HepG2 (cell line): Measurements from ENCODE around the gene SYNE3. TPM values are rescaled to one million over a fixed set of nuclear protein-coding genes. Genes with fewer than 3 reads are reported as not detected.

Experiments used
- DZIP1 ChIP-seq: sonication (generic); formaldehyde crosslinking; IDR thresholded peaks from 2 replicates; pipeline ENCODE4 v1.5.0; 2020; ENCODE audit warnings: mild to moderate bottlenecking, missing genetic modification reagents
- ELF1 ChIP-seq: sonication (generic); formaldehyde crosslinking; IDR thresholded peaks from 2 replicates; pipeline ENCODE4 v1.4.0; 2020; ENCODE audit warnings: missing genetic modification reagents
- IRF2 ChIP-seq: IDR thresholded peaks from 2 replicates; pipeline ENCODE4 v1.6.1; 2018; ENCODE audit warnings: missing genetic modification reagents, missing compliant biosample characterization
- JUN ChIP-seq: sonication (generic); formaldehyde crosslinking; IDR thresholded peaks from 2 replicates; pipeline ENCODE4 v1.4.0; 2020; ENCODE audit warnings: mild to moderate bottlenecking, missing genetic modification reagents
- MXD4 ChIP-seq: IDR thresholded peaks from 2 replicates; pipeline ENCODE4 v1.6.1; 2016; ENCODE audit warnings: mild to moderate bottlenecking, missing biosample characterization, missing genetic modification reagents
- NFYC ChIP-seq: IDR thresholded peaks from 2 replicates; pipeline ENCODE4 v1.6.1; 2016; ENCODE audit warnings: missing genetic modification reagents, missing compliant biosample characterization
- RFX3 ChIP-seq: IDR thresholded peaks from 2 replicates; pipeline ENCODE4 v1.6.1; 2016; ENCODE audit warnings: missing biosample characterization, missing genetic modification reagents
- SAP130 ChIP-seq: IDR thresholded peaks from 2 replicates; pipeline ENCODE4 v1.6.1; 2016; ENCODE audit warnings: low read depth
- SRSF1 ChIP-seq: fragments of 200-400 bp; formaldehyde crosslinking; optimal IDR thresholded peaks from 2 replicates; pipeline ENCODE3; 2017; ENCODE audit warnings: mild to moderate bottlenecking, low read depth, low read length, moderate library complexity
- TAF1 ChIP-seq: sonication (generic); formaldehyde crosslinking; IDR thresholded peaks from 2 replicates; pipeline ENCODE4 v1.4.0; 2020; ENCODE audit warnings: missing genetic modification reagents
- TCF12 ChIP-seq, 2 experiments: fragments of 450-650 bp in 1 of 2; sonication (generic) in 1 of 2; formaldehyde crosslinking in 1 of 2; IDR thresholded peaks; 2 replicates each; pipeline versions ENCODE4 v1.6.1 to v1.8.0; 2017 to 2022; ENCODE audit warnings: antibody characterized with exemption in 1 of 2, mild to moderate bottlenecking in 1 of 2, missing genetic modification reagents in 1 of 2, moderate library complexity in 1 of 2
- TFDP1 ChIP-seq: IDR thresholded peaks from 2 replicates; pipeline ENCODE4 v1.6.1; 2016; ENCODE audit warnings: missing compliant biosample characterization, missing genetic modification reagents, borderline replicate concordance
- TFDP2 ChIP-seq: sonication (generic); formaldehyde crosslinking; IDR thresholded peaks from 2 replicates; pipeline ENCODE4 v1.4.0; 2020; ENCODE audit warnings: missing genetic modification reagents
- ZBTB38 ChIP-seq: sonication (generic); formaldehyde crosslinking; IDR thresholded peaks from 2 replicates; pipeline ENCODE4 v1.5.1; 2020; ENCODE audit warnings: mild to moderate bottlenecking, missing genetic modification reagents
- ZKSCAN5 ChIP-seq: sonication (generic); formaldehyde crosslinking; IDR thresholded peaks from 2 replicates; pipeline ENCODE4 v1.5.1; 2020; ENCODE audit warnings: mild to moderate bottlenecking, missing genetic modification reagents
- ZNF274 ChIP-seq: sonication (generic); formaldehyde crosslinking; IDR thresholded peaks from 2 replicates; pipeline ENCODE4 v1.5.1; 2020; ENCODE audit warnings: mild to moderate bottlenecking, missing genetic modification reagents
- ZNF616 ChIP-seq: sonication (generic); formaldehyde crosslinking; IDR thresholded peaks from 2 replicates; pipeline ENCODE4 v1.5.0; 2020; ENCODE audit warnings: low read depth, mild to moderate bottlenecking, missing genetic modification reagents
- ZNF703 ChIP-seq: sonication (generic); formaldehyde crosslinking; IDR thresholded peaks from 2 replicates; pipeline ENCODE4 v1.5.1; 2020; ENCODE audit warnings: missing genetic modification reagents, mild to moderate bottlenecking, moderate library complexity, borderline replicate concordance
- ZNF749 ChIP-seq: sonication (generic); formaldehyde crosslinking; IDR thresholded peaks from 2 replicates; pipeline ENCODE4 v1.8.0; 2022; ENCODE audit warnings: mild to moderate bottlenecking, missing genetic modification reagents, moderate library complexity, borderline replicate concordance
- ZUFSP ChIP-seq: sonication (generic); formaldehyde crosslinking; IDR thresholded peaks from 2 replicates; pipeline ENCODE4 v1.9.0; 2021; ENCODE audit warnings: missing genetic modification reagents, mild to moderate bottlenecking, borderline replicate concordance
- polyA plus RNA-seq, 8 experiments: library from polyadenylated mRNA; depleted of rRNA in 3 of 8; stranded (reverse) in 7 of 8; unstranded in 1 of 8; fragments of >200 nt; fragmentation: Illumina TruSeq in 4 of 8; extraction: Trizol in 4 of 8; gene quantifications; 2 replicates each; pipeline versions ENCODE4 v1.2.1 to v1.2.3, GENCODE V29; 2011 to 2016; ENCODE audit warnings: low read depth in 4 of 8, missing spikeins in 1 of 8, mixed read lengths in 1 of 8; ENCODE audit not compliant: insufficient read depth in 1 of 8
- total RNA-seq, 5 experiments: library from RNA; depleted of rRNA; stranded (reverse); fragments of >200 nt; fragmentation: Illumina TruSeq; extraction: Trizol; gene quantifications; 2 replicates each; pipeline ENCODE4 v1.2.3, GENCODE V29; 2016; ENCODE audit warnings: low read depth in 1 of 5

The SYNE3 gene
- total and polyA plus RNA-seq, 2 of the 13 experiments (the other 11 are each of a cell fraction or from before 2014, with no cell fraction given): 7.8 to 8.0 TPM

GRCh38 chr14:95533391-95533821 is 17.0 kb upstream of the SYNE3 start (continued):
- TF ChIP-seq DZIP1 (CRISPR knock-in tag) (no peak), SAP130 (CRISPR knock-in tag) (peak; percentile 66; the same call in 1 of the 2 replicates), TFDP2 (peak; percentile 70), SRSF1 (no peak), TFDP1 (peak; percentile 76; the same call in 1 of the 2 replicates), ZNF703 (no peak), ZKSCAN5 (CRISPR knock-in tag) (no peak), ZNF749 (CRISPR knock-in tag) (no peak), NFYC (CRISPR knock-in tag) (0 out of 2 replicates have a peak, but pooled peaks have one; percentile 23), ZNF274 (CRISPR knock-in tag) (no peak), IRF2 (CRISPR knock-in tag) (0 out of 2 replicates have a peak, but pooled peaks have one; percentile 26), ZBTB38 (0 out of 2 replicates have a peak, but pooled peaks have one; percentile 26), RFX3 (CRISPR knock-in tag) (0 out of 2 replicates have a peak, but pooled peaks have one; percentile 35), MXD4 (CRISPR knock-in tag) (peak; percentile 27; the same call in 1 of the 2 replicates), TAF1 (CRISPR knock-in tag) (no peak), ELF1 (peak; percentile 63), TCF12 (IDR thresholded peaks at IDR 0.05) (no peak), TCF12 (CRISPR knock-in tag; IDR thresholded peaks at IDR 0.05) (no peak), ZUFSP (CRISPR knock-in tag) (no peak), ZNF616 (CRISPR knock-in tag) (no peak), JUN (CRISPR knock-in tag) (no peak)
